ENCODE data around the gene TATDN2.

Gene TATDN2

DNA sequence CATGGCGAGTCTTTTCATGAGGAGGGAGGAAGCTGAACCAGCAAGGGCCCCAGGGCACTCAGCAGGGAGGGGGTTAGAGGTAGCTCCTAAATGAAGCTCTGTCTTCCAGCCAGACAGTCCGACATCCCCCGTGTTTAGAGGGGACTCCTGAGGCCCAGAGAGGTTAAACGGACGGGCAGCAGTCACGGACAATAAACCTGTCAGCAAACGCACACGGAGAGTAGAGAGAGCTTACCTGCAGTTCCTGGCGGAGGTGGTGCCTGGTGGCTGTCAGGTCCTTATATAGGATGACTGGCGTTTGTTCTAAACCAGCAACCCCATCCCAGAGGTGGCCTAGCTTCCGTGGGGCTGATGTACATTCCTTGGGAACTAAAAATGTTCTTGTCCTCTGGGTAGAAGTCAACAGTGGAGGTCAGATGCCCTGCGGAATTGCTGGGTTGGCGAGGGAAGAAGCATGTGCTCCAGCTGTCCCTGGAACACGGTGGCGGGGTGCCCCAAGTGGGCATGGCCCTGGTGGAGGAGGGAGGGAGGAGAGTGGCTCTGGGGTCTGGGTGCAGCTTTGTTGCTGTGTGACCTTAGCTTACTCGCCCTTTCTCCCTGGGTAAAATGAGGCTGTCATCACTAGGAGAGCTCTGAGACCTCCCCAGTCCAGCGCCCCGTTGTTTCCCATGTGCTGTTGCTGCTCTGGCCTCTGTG, 42.4 kb downstream of the TATDN2 start:
- no peak for TF ChIP-seq CTCF (IDR thresholded peaks at IDR 0.05)

DNA sequence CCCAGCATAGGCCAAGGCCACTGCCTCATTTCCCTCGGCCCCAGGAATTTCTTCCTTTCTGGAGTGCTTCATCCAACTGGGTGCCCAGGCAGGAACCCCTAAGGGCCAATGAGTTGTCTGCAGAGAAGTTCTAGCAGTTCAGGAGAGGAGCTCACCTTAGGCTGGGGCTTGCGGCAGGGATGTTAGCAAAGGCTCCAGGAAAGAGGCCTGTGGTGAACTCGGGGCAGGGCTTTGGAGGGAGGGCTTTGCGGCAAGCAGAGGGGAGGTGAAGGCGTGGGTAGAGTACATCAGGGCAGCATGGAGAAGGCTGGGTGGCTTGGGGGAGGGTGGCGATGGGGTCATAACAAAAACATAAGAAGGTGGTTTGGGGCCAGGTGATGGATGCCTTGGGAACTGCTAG, 43.4 kb downstream of the TATDN2 start:
- TF ChIP-seq CTCF (IDR thresholded peaks at IDR 0.05) = no peak

- no peak for TF ChIP-seq CTCF (IDR thresholded peaks at IDR 0.05)
These were observed 44.5 kb downstream of the TATDN2 start, which contains the start of gene GHRL for GRCh38 chr3:10292505-10293419. Gene GHRL (minus strand): TSS chr3:10292947. CDS start chr3:10290180, 2,767 bp downstream.

- TF ChIP-seq CTCF (IDR thresholded peaks at IDR 0.05) = no peak
These were observed 45.8 kb downstream of the TATDN2 start for GRCh38 chr3:10294030-10294586.

GRCh38 chr3:10299175-10299574, 50.9 kb downstream of the TATDN2 start:
- TF ChIP-seq CTCF (IDR thresholded peaks at IDR 0.05) = no peak

DNA sequence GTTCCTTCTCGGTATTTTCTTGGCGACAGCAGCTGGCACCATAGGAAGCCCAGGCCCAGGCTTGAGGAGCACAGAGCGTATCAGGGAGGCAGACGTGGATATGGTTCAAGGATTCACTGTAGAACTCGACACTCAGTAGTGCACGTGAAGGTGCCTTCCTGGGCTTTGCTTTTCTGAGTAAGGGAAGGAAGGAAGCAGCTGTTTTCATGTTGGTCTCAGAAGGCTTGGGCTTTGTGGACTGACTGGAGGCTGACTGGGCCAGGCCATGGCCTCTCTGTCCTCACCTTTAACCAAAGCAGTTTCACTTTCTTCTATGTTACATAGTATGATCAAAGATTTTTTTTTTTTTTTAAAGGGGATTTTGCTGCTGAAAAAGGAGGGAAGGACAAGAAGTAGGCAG, 51.4 kb downstream of the TATDN2 start:
- no peak for TF ChIP-seq CTCF (IDR thresholded peaks at IDR 0.05)

GRCh38 chr3:10300087-10300486, 51.8 kb downstream of the TATDN2 start:
- TF ChIP-seq CTCF (IDR thresholded peaks at IDR 0.05) = no peak

Data from LNCAP (cell line).